Osteoblast (primary cell): Measurements from ENCODE around the gene SCD. TPM values are rescaled to one million over a fixed set of nuclear protein-coding genes. Genes with fewer than 3 reads are reported as not detected.

Experiments
- DNase-seq: peaks from one replicate; pipeline ENCODE4 v3.0.0; 2011; ENCODE audit warnings: low spot score, mixed read lengths; ENCODE audit not compliant: insufficient read length; ENCODE audit errors: missing footprints
- H2AFZ ChIP-seq: 2 replicates; pipeline ENCODE4 v1.6.0; 2011; ENCODE audit warnings: mild to moderate bottlenecking, low read length
- H3K27ac ChIP-seq: 2 replicates; pipeline ENCODE4 v1.5.1; 2011; ENCODE audit warnings: mild to moderate bottlenecking, low read depth, low read length, moderate library complexity
- H3K27me3 ChIP-seq: 2 replicates; pipeline ENCODE4 v1.6.0; 2012; ENCODE audit warnings: mild to moderate bottlenecking, control low read depth, inconsistent platforms, low read length, moderate library complexity; ENCODE audit not compliant: insufficient read depth
- H3K36me3 ChIP-seq: 2 replicates; pipeline ENCODE4 v1.5.1; 2011; ENCODE audit warnings: mild to moderate bottlenecking, low read length, control low read depth, moderate library complexity; ENCODE audit not compliant: insufficient read depth
- H3K4me1 ChIP-seq: 2 replicates; pipeline ENCODE4 v1.5.1; 2011; ENCODE audit warnings: mild to moderate bottlenecking, low read length, control low read depth, moderate library complexity; ENCODE audit not compliant: insufficient read depth
- H3K4me2 ChIP-seq: 2 replicates; pipeline ENCODE4 v1.6.0; 2011; ENCODE audit warnings: mild to moderate bottlenecking, low read length; ENCODE audit not compliant: insufficient read depth
- H3K4me3 ChIP-seq: fragments of 200-600 bp; sonication (generic); 3 replicates; pipeline ENCODE4 v1.5.1; 2012; ENCODE audit warnings: mild to moderate bottlenecking, low read length, inconsistent platforms; ENCODE audit not compliant: insufficient read depth
- H3K79me2 ChIP-seq: 2 replicates; pipeline ENCODE4 v1.6.0; 2012; ENCODE audit warnings: mild to moderate bottlenecking, low read length, control low read depth, inconsistent platforms; ENCODE audit not compliant: insufficient read depth
- H3K9me3 ChIP-seq: 2 replicates; pipeline ENCODE4 v1.5.1; 2011; ENCODE audit warnings: low read depth, low read length, control low read depth
- H4K20me1 ChIP-seq: 2 replicates; pipeline ENCODE4 v1.6.0; 2012; ENCODE audit warnings: mild to moderate bottlenecking, low read length, control low read depth; ENCODE audit not compliant: insufficient read depth
- total RNA-seq: library from RNA; depleted of rRNA; stranded (reverse); fragments of >200 nt; gene quantifications from 2 replicates; pipeline ENCODE4 v1.2.3, GENCODE V29; 2012
- TF ChIP-seq, protein P1 (sequence below): IDR thresholded peaks from 2 replicates; pipeline ENCODE4 v1.5.1; 2011; ENCODE audit warnings: mild to moderate bottlenecking, low read depth, low read length, moderate library complexity; ENCODE audit errors: extremely low read depth

SCD gene
- total RNA-seq, 1 donor, result 672 TPM

DNA sequence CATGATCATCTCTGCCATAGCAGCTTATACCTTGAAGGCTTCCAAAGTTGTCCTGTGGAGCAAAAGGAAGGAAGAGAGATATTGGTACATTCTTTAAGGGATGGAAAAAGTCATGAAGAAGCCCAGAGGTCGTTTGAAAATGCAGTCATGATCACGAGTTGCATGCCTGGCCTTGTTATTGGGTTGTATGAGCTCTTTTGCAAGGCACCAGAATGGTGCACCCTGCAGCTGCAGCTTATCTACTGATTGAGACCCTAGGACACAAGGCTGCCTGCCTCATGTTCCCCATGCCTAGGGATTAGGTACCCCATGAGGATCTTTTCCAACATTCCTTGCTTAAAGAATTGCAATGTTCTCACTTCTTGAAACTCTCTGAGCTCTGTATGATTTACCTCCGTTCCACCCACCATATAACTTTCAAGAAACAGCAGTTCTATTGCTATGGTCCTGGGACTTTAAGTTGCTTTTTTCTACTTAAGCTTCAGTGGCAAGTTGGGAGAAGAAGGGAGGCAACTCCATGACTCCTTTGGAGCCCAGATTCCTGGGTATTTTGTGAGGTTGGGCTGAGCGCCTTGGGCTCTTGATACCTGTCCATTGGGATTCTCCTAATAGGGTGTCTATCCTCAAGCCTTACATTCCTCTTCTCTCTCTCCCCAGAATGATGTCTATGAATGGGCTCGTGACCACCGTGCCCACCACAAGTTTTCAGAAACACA is 6.9 kb downstream of the SCD start:
- Histone ChIP-seq H3K9me3 (no peaks in the 10 kb centered on the region), H3K27ac (no peak overlapping the region), H3K79me2 (peaks cover 19% of the 10 kb centered on the region), H3K36me3 (peaks cover 41% of the 10 kb centered on the region), H3K4me3 (no peak overlapping the region), H3K4me2 (no peak overlapping the region), H3K27me3 (no peaks in the 10 kb centered on the region), H4K20me1 (peaks cover 2% of the 10 kb centered on the region), H2AFZ (no peak overlapping the region), H3K4me1 (no peaks in the 10 kb centered on the region)
- TF ChIP-seq, protein P1, sequence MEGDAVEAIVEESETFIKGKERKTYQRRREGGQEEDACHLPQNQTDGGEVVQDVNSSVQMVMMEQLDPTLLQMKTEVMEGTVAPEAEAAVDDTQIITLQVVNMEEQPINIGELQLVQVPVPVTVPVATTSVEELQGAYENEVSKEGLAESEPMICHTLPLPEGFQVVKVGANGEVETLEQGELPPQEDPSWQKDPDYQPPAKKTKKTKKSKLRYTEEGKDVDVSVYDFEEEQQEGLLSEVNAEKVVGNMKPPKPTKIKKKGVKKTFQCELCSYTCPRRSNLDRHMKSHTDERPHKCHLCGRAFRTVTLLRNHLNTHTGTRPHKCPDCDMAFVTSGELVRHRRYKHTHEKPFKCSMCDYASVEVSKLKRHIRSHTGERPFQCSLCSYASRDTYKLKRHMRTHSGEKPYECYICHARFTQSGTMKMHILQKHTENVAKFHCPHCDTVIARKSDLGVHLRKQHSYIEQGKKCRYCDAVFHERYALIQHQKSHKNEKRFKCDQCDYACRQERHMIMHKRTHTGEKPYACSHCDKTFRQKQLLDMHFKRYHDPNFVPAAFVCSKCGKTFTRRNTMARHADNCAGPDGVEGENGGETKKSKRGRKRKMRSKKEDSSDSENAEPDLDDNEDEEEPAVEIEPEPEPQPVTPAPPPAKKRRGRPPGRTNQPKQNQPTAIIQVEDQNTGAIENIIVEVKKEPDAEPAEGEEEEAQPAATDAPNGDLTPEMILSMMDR, result no peak
- DNase-seq, result no peak

DNA sequence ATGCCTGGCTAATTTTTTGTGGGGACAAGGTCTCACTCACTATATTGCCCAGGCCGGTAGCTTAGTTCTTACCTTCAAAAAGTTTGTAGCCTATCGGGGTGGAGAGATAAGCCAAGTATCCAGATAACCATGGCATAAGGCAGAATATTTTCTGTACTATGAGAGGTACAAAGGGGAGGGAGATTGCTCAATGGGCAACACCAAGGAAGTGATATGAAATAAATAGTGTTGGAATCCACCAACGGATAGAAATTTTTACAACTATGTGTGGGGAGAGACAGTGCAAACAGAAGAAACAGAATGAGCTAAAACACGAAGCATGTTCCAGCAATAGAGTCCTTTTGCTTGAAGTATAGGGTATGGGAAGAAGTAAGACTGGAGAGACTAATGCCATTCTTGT is 8.1 kb downstream of the SCD start:
- peaks cover 40% of the 10 kb centered on the region for H3K36me3 ChIP-seq
- TF ChIP-seq, protein P1, result no peak
- H3K27me3 ChIP-seq, result no peaks in the 10 kb centered on the region
- no peak overlapping the region for H2AFZ ChIP-seq
- no peaks in the 10 kb centered on the region for H4K20me1 ChIP-seq
- no peak overlapping the region for H3K4me3 ChIP-seq
- H3K9me3 ChIP-seq, result no peaks in the 10 kb centered on the region
- H3K79me2 ChIP-seq, result peaks cover 9% of the 10 kb centered on the region
- no peak overlapping the region for H3K4me2 ChIP-seq
- DNase-seq, result no peak
- no peak overlapping the region for H3K27ac ChIP-seq
- H3K4me1 ChIP-seq, result no peaks in the 10 kb centered on the region

DNA sequence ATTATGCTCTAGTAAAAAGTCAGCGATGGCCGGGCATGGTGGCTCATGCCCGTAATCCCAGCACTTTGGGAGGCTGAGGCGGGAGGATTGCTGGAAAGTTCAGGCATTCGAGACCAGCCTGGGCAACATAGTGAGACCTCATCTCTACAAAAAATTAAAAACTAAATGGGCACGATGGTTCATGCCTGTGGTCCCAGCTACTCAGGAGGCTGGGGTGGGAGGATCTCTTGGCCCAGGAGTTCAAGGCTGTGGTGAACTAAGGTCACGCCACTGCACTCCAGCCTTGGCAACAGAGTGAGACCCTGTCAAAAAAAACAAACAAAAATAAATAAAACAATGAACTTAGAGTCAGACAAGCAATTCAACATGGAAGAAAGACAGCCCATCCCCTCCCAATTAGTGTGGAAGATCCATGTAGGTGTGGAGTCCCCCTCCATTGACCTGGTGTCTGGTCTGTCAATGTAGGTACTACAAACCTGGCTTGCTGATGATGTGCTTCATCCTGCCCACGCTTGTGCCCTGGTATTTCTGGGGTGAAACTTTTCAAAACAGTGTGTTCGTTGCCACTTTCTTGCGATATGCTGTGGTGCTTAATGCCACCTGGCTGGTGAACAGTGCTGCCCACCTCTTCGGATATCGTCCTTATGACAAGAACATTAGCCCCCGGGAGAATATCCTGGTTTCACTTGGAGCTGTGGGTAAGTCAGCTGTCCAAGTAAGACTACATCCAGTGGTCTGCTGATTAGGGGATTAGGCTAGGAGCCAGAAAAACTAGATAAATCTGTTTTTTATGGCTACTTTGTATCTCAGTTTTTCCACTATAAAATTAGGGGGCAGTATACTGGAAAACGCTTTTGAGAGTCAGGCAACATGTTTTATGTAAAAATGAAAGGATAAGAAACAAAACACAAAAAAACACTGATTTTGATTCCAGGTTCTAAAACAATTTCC is 9.3 kb downstream of the SCD start:
- no peaks in the 10 kb centered on the region for H3K79me2 ChIP-seq
- no peaks in the 10 kb centered on the region for H3K27me3 ChIP-seq
- no peak overlapping the region for H2AFZ ChIP-seq
- H3K4me3 ChIP-seq, result no peak overlapping the region
- H3K27ac ChIP-seq, result no peak overlapping the region
- TF ChIP-seq, protein P1, result no peak
- DNase-seq, result no peak
- no peaks in the 10 kb centered on the region for H4K20me1 ChIP-seq
- no peaks in the 10 kb centered on the region for H3K4me1 ChIP-seq
- H3K9me3 ChIP-seq, result no peaks in the 10 kb centered on the region
- H3K36me3 ChIP-seq, result peaks cover 44% of the 10 kb centered on the region
- no peak overlapping the region for H3K4me2 ChIP-seq
